Ovary (tissue), 3 donors: ENCODE results near the gene EBF4.

ENCODE experiments used
- EP300 ChIP-seq: sonication (generic); formaldehyde crosslinking; IDR thresholded peaks from one replicate; pipeline ENCODE4 v1.6.1; 2017; ENCODE audit warnings: antibody characterized with exemption
- POLR2A ChIP-seq: fragments of 450-650 bp; IDR thresholded peaks from one replicate; pipeline ENCODE4 v1.6.1; 2017; ENCODE audit warnings: antibody characterized with exemption, mild to moderate bottlenecking, moderate library complexity
- TF ChIP-seq, protein P1 (sequence below), 3 donors: fragments of 450-650 bp in 2 of 3; fragments of 200-600 bp in 1 of 3; IDR thresholded peaks; one replicate each; pipeline versions ENCODE4 v1.5.1 to v1.8.0; 2016 to 2022; ENCODE audit warnings: antibody characterized with exemption in 3 of 3, mild to moderate bottlenecking in 1 of 3
- donor health status: DM: no; HTN: no; CAD: no.

DNA sequence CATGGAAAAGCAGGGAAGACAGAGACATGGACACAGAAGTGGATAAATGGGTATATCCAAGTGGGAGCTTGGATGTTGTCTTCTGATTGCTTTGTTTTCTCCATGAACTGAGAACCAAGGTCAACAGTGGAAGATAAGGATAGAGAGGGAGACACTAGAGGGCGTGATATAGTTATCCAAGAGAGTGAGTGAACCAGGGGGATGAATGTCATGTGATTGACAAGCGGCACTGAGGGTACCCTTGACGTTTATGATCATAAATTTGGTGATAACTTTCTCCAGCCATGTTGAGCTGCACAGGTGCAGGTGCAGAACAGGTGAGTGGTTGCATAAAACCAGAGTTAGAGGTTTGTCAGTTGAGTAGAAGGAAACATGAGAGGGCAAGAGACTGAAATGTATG is 20.7 kb downstream of the EBF4 start:
- TF ChIP-seq, protein P1, sequence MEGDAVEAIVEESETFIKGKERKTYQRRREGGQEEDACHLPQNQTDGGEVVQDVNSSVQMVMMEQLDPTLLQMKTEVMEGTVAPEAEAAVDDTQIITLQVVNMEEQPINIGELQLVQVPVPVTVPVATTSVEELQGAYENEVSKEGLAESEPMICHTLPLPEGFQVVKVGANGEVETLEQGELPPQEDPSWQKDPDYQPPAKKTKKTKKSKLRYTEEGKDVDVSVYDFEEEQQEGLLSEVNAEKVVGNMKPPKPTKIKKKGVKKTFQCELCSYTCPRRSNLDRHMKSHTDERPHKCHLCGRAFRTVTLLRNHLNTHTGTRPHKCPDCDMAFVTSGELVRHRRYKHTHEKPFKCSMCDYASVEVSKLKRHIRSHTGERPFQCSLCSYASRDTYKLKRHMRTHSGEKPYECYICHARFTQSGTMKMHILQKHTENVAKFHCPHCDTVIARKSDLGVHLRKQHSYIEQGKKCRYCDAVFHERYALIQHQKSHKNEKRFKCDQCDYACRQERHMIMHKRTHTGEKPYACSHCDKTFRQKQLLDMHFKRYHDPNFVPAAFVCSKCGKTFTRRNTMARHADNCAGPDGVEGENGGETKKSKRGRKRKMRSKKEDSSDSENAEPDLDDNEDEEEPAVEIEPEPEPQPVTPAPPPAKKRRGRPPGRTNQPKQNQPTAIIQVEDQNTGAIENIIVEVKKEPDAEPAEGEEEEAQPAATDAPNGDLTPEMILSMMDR (IDR thresholded peaks at IDR 0.05) = no peak
- TF ChIP-seq POLR2A (no peak), EP300 (no peak)
